Fibroblast of pulmonary artery (primary cell): Measurements from ENCODE around the gene UCN.
"Not testable (repeated sequence)": the region's sequence is repeated elsewhere in the genome, so short reads cannot be mapped to it uniquely, and the experiment has no call there.

ENCODE experiments used
- DNase-seq: peaks from one replicate; pipeline ENCODE4 v3.0.0-alpha.2; 2010; ENCODE audit warnings: low read depth
- H3K4me3 ChIP-seq: replicated peaks from 2 replicates; pipeline ENCODE4 v1.5.1; 2011; ENCODE audit warnings: low read depth, mild to moderate bottlenecking, control low read depth, low read length, moderate library complexity
- TF ChIP-seq, protein P1 (sequence below): IDR thresholded peaks from 2 replicates; pipeline ENCODE4 v1.5.1; 2011; ENCODE audit warnings: mild to moderate bottlenecking, control low read depth, low read length, inconsistent platforms; ENCODE audit errors: missing control alignments

Gene UCN

DNA sequence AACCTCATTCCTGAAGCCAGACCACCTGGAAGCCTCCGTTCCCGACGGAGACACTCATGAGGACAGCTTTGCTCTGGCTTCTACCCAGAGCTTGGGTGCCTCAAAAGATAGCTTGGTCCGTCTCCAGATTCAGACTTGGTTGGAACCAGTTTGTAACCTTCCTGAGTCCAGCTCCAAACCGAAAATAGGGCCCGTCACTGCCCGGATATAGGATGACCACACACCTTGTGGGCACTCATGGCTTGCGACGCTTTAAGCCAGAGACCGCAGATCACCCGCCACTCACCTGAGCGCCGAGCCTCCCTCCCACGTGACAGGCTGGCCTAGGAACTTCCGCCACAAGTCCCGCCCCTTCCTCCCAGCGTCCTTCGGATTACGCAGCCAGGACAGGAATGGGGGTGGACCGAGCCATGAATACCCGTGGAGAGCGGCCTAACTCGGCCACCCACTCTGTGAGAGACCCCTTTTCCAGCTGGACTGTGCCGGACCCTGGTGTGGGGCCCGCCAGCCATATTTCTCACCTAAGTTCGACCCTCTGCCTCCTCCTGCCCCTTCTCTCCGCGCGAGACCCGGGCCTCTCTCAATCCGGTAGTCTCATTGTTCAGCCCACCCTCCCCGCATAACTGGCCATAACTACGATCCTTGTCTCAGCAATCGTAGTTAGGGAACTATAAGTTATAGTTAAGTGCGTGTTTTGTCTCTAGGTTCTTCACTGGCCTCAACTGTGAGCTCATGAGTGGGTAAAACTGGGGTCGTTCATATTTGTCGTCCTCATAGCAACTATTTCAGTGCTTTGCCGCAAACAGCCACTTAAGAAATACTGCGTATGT, 14.7 kb upstream of the UCN start, which contains the start of gene MPV17:
TSS of gene MPV17 (minus strand) at position 332 of the 830 bp plus-strand sequence. CDS start 580 bp downstream, outside the sequence.
- TF ChIP-seq, protein P1, sequence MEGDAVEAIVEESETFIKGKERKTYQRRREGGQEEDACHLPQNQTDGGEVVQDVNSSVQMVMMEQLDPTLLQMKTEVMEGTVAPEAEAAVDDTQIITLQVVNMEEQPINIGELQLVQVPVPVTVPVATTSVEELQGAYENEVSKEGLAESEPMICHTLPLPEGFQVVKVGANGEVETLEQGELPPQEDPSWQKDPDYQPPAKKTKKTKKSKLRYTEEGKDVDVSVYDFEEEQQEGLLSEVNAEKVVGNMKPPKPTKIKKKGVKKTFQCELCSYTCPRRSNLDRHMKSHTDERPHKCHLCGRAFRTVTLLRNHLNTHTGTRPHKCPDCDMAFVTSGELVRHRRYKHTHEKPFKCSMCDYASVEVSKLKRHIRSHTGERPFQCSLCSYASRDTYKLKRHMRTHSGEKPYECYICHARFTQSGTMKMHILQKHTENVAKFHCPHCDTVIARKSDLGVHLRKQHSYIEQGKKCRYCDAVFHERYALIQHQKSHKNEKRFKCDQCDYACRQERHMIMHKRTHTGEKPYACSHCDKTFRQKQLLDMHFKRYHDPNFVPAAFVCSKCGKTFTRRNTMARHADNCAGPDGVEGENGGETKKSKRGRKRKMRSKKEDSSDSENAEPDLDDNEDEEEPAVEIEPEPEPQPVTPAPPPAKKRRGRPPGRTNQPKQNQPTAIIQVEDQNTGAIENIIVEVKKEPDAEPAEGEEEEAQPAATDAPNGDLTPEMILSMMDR: no peak
- H3K4me3 ChIP-seq: peak within 1 kb of the TSS; percentile 92
- peak; percentile 92 for DNase-seq

GRCh38 chr2:27322301-27322765, 14.1 kb upstream of the UCN start:
- TF ChIP-seq, protein P1: no peak
- DNase-seq: no peak
- H3K4me3 ChIP-seq: peak overlapping the region; percentile 92

- H3K4me3 ChIP-seq: peak overlapping the region; percentile 15
- peak; percentile 99 for DNase-seq
- TF ChIP-seq, protein P1: peak; percentile 78
Measured at GRCh38 chr2:27320958-27321543, 12.8 kb upstream of the UCN start.

DNA sequence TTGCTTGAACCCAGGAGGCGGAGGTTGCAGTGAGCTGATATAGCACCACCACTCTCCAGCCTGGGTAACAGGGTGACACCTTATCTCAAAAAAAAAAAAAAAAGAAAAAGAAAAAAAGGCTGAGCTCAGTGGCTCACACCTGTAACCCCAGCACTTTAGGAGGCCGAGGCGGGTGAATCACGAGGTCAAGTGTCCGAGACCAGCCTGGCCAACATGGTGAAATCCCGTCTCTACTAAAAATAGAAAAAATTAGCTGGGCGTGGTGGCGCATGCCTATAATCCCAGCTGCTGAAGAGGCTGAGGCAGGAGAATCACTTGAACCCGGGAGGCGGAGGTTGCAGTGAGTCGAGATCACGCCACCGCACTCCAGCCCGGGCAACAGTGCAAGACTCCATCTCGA, 11.6 kb upstream of the UCN start:
- not testable (repeated sequence) for H3K4me3 ChIP-seq, DNase-seq

DNA sequence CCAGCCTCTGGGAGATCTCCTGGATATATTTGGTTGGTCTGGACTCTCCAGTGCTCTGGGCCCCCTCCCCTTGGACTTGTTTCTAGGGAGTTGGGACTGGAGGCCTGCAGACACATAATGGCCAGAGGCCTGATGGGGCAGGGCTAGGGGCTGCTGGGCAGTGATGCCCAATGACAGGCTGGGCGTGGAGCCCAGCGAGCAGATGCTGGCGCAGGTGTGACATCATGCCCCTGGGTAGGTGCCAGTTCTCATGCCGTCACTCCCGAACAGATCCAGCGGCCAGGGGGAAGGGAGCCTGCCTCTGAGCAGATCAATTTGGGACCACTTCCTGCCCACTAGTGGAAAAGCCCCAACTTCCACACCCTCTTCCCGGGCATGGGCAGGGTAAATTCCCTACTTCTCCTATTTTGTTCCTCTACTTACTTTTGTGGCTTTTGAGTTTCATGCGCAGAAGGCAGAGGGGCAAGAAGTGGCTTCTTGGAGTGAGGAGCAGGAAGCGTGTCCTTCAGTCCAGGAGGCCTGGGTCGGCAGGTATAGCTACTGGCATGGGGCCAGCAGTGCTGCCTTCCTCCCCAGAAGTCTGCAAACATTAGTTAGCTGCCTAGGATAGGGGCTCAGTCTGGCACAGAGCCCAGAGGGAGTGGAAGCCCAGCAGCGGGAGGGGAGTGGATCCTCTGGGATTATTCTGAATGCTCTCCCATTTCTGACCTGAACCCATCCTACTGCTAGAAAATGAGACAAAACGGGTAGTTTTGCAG, 8.6 kb upstream of the UCN start:
- no peak overlapping the region for H3K4me3 ChIP-seq
- TF ChIP-seq, protein P1: no peak
- no peak for DNase-seq

DNA sequence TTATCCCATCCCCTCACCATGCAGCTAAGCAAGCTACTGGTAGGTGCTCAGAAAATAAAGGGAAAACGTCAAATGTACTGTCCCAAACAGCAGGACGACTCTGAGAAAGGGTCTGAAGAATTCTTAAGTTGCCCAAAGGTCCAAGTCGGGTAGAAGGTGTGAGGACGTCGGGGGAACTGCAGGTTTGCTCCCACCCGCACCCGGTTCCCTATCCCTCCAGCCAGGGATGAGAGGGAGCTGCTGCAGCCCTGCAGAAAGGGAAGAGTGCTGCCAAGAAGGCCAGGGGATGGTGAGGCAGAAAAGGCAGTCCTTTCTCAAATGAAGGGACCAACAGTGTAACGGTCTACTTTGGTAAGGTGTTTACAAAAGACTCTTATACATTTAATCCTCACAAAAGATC, 6.9 kb upstream of the UCN start:
- DNase-seq: no peak
- H3K4me3 ChIP-seq: no peak overlapping the region
- TF ChIP-seq, protein P1: no peak

DNA sequence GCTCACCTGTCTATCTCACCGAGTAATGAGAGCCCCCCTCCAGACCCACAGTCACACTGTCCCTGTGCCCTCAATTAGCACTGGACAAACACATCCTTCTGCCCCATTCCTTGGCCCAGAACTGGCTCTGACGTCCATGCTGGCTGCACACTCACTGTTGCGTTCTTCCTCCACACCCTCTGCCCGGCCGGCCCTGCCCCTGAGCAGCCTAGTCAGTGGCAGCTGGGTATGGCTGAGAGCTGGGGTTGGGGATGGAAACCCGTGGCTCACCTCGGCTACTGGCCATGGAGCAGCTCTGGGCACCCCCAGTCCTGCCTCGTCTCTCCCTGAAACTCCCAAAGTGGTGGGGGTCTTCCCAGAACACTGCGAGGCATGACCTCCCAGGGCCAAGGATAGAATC, 6.5 kb upstream of the UCN start:
- no peak for DNase-seq
- TF ChIP-seq, protein P1: no peak
- no peak overlapping the region for H3K4me3 ChIP-seq
